T-cell (primary cell): ENCODE measurements around the gene LSM2. TPM values are rescaled to one million over a fixed set of nuclear protein-coding genes. Genes with fewer than 3 reads are reported as not detected.

Source experiments
- ATAC-seq, 4 experiments: fragments of 200-7000 bp in 3 of 4; fragments of 150-1000 bp in 1 of 4; cut with Tn5 transposase; replicated peaks in 1 of 4; 1 replicate in 3 of 4; 2 replicates in 1 of 4; pipeline ENCODE4 v1.10.0; 2021; ENCODE audit warnings: moderate library complexity in 3 of 4, mild to moderate bottlenecking in 2 of 4, moderate number of reproducible peaks in 1 of 4
- CTCF ChIA-PET, 2 donors: fragments of 300-600 bp; sonication (Branson Sonifier 250); formaldehyde crosslinking; loops; one replicate each; lab custom pipeline; 2022; ENCODE audit warnings: antibody characterized with exemption in 2 of 2; lab: Charles Lee
- POLR2A ChIA-PET, 2 donors: fragments of 300-600 bp; sonication (Branson Sonifier 250); formaldehyde crosslinking; loops; one replicate each; lab custom pipeline; 2022; ENCODE audit warnings: antibody characterized with exemption in 2 of 2; lab: Charles Lee
- DNase-seq, 35 experiments: peaks; one replicate each; pipeline versions ENCODE4 v3.0.0 to v3.0.0-alpha.2; 2013 to 2023
- H3K27ac ChIP-seq: one replicate; pipeline ENCODE4 v1.5.1; 2013; ENCODE audit warnings: low read length
- H3K27me3 ChIP-seq, 2 experiments: replicated peaks in 1 of 2; 1 replicate in 1 of 2; 2 replicates in 1 of 2; pipeline versions ENCODE4 v1.6.1 to v1.7.0; 2013; ENCODE audit warnings: low read length in 1 of 2, mixed read lengths in 1 of 2; ENCODE audit not compliant: control insufficient read depth in 2 of 2, insufficient read depth in 2 of 2; ENCODE audit errors: extremely low read depth in 1 of 2
- H3K36me3 ChIP-seq, 2 donors: 1 replicate in 1 of 2; 2 replicates in 1 of 2; pipeline versions ENCODE4 v1.6.1 to v1.7.0; 2013; ENCODE audit warnings: low read length in 1 of 2; ENCODE audit not compliant: control insufficient read depth in 2 of 2, insufficient read depth in 1 of 2; ENCODE audit errors: extremely low read depth in 1 of 2
- H3K4me1 ChIP-seq, 2 experiments: 1 replicate in 1 of 2; 2 replicates in 1 of 2; pipeline versions ENCODE4 v1.6.1 to v1.7.0; 2013; ENCODE audit warnings: low read length in 2 of 2, mixed read lengths in 1 of 2; ENCODE audit not compliant: insufficient read depth in 2 of 2, control insufficient read depth in 1 of 2; ENCODE audit errors: extremely low read depth in 1 of 2
- H3K4me3 ChIP-seq, 2 donors: 1 replicate in 1 of 2; 2 replicates in 1 of 2; pipeline versions ENCODE4 v1.5.1 to v1.7.0; 2013; ENCODE audit warnings: mild to moderate bottlenecking in 2 of 2, low read length in 1 of 2, moderate library complexity in 1 of 2; ENCODE audit not compliant: control insufficient read depth in 1 of 2; ENCODE audit errors: extremely low read depth in 1 of 2
- H3K9me3 ChIP-seq: 2 replicates; pipeline ENCODE4 v1.7.0; 2013
- H3K27ac Mint-ChIP-seq, 2 donors: one replicate each; pipeline ENCODE4 v1.8.0; 2020 to 2021; ENCODE audit warnings: mild to moderate bottlenecking in 2 of 2, mixed read lengths in 2 of 2
- H3K27me3 Mint-ChIP-seq, 2 donors: one replicate each; pipeline ENCODE4 v1.8.0; 2021 to 2022; ENCODE audit warnings: mixed read lengths in 2 of 2
- H3K36me3 Mint-ChIP-seq: one replicate; pipeline ENCODE4 v1.8.0; 2021; ENCODE audit warnings: mixed read lengths
- H3K4me1 Mint-ChIP-seq, 3 donors: one replicate each; pipeline ENCODE4 v1.8.0; 2020 to 2022; ENCODE audit warnings: mixed read lengths in 3 of 3, mild to moderate bottlenecking in 1 of 3
- H3K4me3 Mint-ChIP-seq, 3 donors: one replicate each; pipeline ENCODE4 v1.8.0; 2020 to 2022; ENCODE audit warnings: mild to moderate bottlenecking in 3 of 3, mixed read lengths in 3 of 3, moderate library complexity in 3 of 3
- H3K9me3 Mint-ChIP-seq, 3 donors: one replicate each; pipeline ENCODE4 v1.8.0; 2020 to 2022; ENCODE audit warnings: mixed read lengths in 3 of 3
- WGBS: methylation state at CpG from one replicate; pipeline ENCODE4 v1.1.5; 2013; ENCODE audit warnings: missing lambda C conversion rate; ENCODE audit not compliant: insufficient coverage; 5-methylcytosine and 5-hydroxymethylcytosine counted together
- total RNA-seq, 35 experiments: library from RNA in 6 of 35; stranded (reverse) in 6 of 35; fragments of 120-200 nt in 1 of 35; gene quantifications; one replicate each; pipeline versions ENCODE4 v1.2.1 to v1.2.4 and lab custom pipeline; 2013 to 2026

Gene LSM2
- total RNA-seq, 5 donors from 2014 or later (not counting 1 experiment from before 2014, with no cell fraction given), result 24.2 to 36.4 (median 30.6) TPM

- H3K9me3 Mint-ChIP-seq, result no peaks in the 10 kb centered on the region
- H3K27ac Mint-ChIP-seq, result no peak overlapping the region
- CTCF ChIA-PET, result interaction anchor here in 1 of 2 donors (0.6 kb wide), 1 partner anchor 213 kb away, joined by 12 read pairs; no protein-coding TSS in a partner anchor
Measured at GRCh38 chr6:31765910-31766794, 40.6 kb downstream of the LSM2 start.

GRCh38 chr6:31765559-31765909 is 41.2 kb downstream of the LSM2 start:
- DNase-seq (no peak), ATAC-seq (no peak)
- Histone ChIP-seq H3K36me3 (no peaks in the 10 kb centered on the region), H3K27ac (no peak overlapping the region), H3K27me3 (no peaks in the 10 kb centered on the region), H3K9me3 (no peaks in the 10 kb centered on the region), H3K4me3 (no peak overlapping the region), H3K4me1 (peaks cover 0 to 8% of the 10 kb centered on the region in 2 experiments)
- no peaks in the 10 kb centered on the region for H3K27me3 Mint-ChIP-seq
- no peak overlapping the region for H3K4me3 Mint-ChIP-seq
- H3K9me3 Mint-ChIP-seq, result no peaks in the 10 kb centered on the region
- peaks cover 20% of the 10 kb centered on the region for H3K36me3 Mint-ChIP-seq
- CTCF ChIA-PET, result interaction anchor here in 1 of 2 donors (0.6 kb wide), 1 partner anchor 8 kb away, joined by 7 read pairs; no protein-coding TSS in a partner anchor
- no peak overlapping the region for H3K27ac Mint-ChIP-seq
- 73% methylated on average over 3 of the region's 9 CpGs for WGBS
- POLR2A ChIA-PET, result no interaction called here
- H3K4me1 Mint-ChIP-seq, result peaks cover 7 to 17% (median 7%) of the 10 kb centered on the region in 3 donors

More at GRCh38 chr6:31765910-31766794, 40.6 kb downstream of the LSM2 start:
- Histone ChIP-seq H3K36me3 (no peaks in the 10 kb centered on the region), H3K4me1 (peaks cover 0 to 13% of the 10 kb centered on the region in 2 experiments), H3K4me3 (no peak overlapping the region), H3K27me3 (no peaks in the 10 kb centered on the region), H3K27ac (no peak overlapping the region), H3K9me3 (no peaks in the 10 kb centered on the region)
- no peak overlapping the region for H3K4me3 Mint-ChIP-seq
- H3K4me1 Mint-ChIP-seq, result peaks cover 9 to 17% (median 9%) of the 10 kb centered on the region in 3 donors
- WGBS, result 84% methylated on average over 33 of the region's 42 CpGs
- POLR2A ChIA-PET, result interaction anchor here in 1 of 2 donors (0.5 kb wide), 1 partner anchor 82 kb away, joined by 9 read pairs; no protein-coding TSS in a partner anchor
- H3K27me3 Mint-ChIP-seq, result no peaks in the 10 kb centered on the region
- ATAC-seq, result no peak
- no peak for DNase-seq
- H3K36me3 Mint-ChIP-seq, result peaks cover 15% of the 10 kb centered on the region

- H3K27ac Mint-ChIP-seq, result no peak overlapping the region
- Histone ChIP-seq H3K27ac (no peak overlapping the region), H3K36me3 (no peaks in the 10 kb centered on the region), H3K27me3 (no peaks in the 10 kb centered on the region), H3K4me1 (no peaks in the 10 kb centered on the region), H3K9me3 (no peaks in the 10 kb centered on the region), H3K4me3 (no peak overlapping the region)
- ChIA-PET CTCF (no interaction called here), POLR2A (no interaction called here)
- ATAC-seq (no peak), DNase-seq (no peak)
- H3K9me3 Mint-ChIP-seq, result no peaks in the 10 kb centered on the region
- peaks cover 28% of the 10 kb centered on the region for H3K36me3 Mint-ChIP-seq
- WGBS, result no CpG with 5 or more reads among the region's 4 CpGs
- H3K27me3 Mint-ChIP-seq, result no peaks in the 10 kb centered on the region
- no peak overlapping the region for H3K4me3 Mint-ChIP-seq
- peaks cover 0 to 11% (median 0%) of the 10 kb centered on the region in 3 donors for H3K4me1 Mint-ChIP-seq
Measured at GRCh38 chr6:31764198-31764597, 42.6 kb downstream of the LSM2 start.

GRCh38 chr6:31763619-31763940 is 43.2 kb downstream of the LSM2 start:
- H3K27me3 Mint-ChIP-seq, result no peaks in the 10 kb centered on the region
- CTCF ChIA-PET, result no interaction called here
- POLR2A ChIA-PET, result no interaction called here
- Histone ChIP-seq H3K4me1 (no peaks in the 10 kb centered on the region), H3K9me3 (no peaks in the 10 kb centered on the region), H3K27me3 (no peaks in the 10 kb centered on the region), H3K36me3 (no peaks in the 10 kb centered on the region), H3K27ac (no peak overlapping the region), H3K4me3 (no peak overlapping the region)
- DNase-seq (no peak), ATAC-seq (no peak)
- H3K9me3 Mint-ChIP-seq, result no peaks in the 10 kb centered on the region
- 100% methylated on average over 1 of the region's 1 CpG for WGBS
- H3K4me3 Mint-ChIP-seq, result no peak overlapping the region
- H3K27ac Mint-ChIP-seq, result no peak overlapping the region
- H3K36me3 Mint-ChIP-seq, result peaks cover 32% of the 10 kb centered on the region
- H3K4me1 Mint-ChIP-seq, result peaks cover 0 to 9% (median 0%) of the 10 kb centered on the region in 3 donors

- no peak overlapping the region for H3K4me3 Mint-ChIP-seq
- H3K9me3 ChIP-seq, result no peaks in the 10 kb centered on the region
- no peaks in the 10 kb centered on the region for H3K27me3 Mint-ChIP-seq
- no peak overlapping the region for H3K4me3 ChIP-seq
- peaks cover 32% of the 10 kb centered on the region for H3K36me3 Mint-ChIP-seq
- WGBS, result 99% methylated on average over 6 of the region's 8 CpGs
- no peak overlapping the region for H3K27ac ChIP-seq
- H3K4me1 Mint-ChIP-seq, result peaks cover 0 to 9% (median 0%) of the 10 kb centered on the region in 3 donors
- no peaks in the 10 kb centered on the region for H3K36me3 ChIP-seq
- H3K27me3 ChIP-seq, result no peaks in the 10 kb centered on the region
- DNase-seq (no peak), ATAC-seq (no peak)
- no peaks in the 10 kb centered on the region for H3K9me3 Mint-ChIP-seq
- no peaks in the 10 kb centered on the region for H3K4me1 ChIP-seq
- ChIA-PET POLR2A (no interaction called here), CTCF (no interaction called here)
- H3K27ac Mint-ChIP-seq, result no peak overlapping the region
Measured at GRCh38 chr6:31762878-31763618, 43.7 kb downstream of the LSM2 start.

GRCh38 chr6:31762356-31762755 is 44.4 kb downstream of the LSM2 start, which contains the start of gene SAPCD1:
TSS of gene SAPCD1 (plus strand) at chr6:31762656. CDS start at chr6:31763055, 399 bp downstream.
- H3K36me3 Mint-ChIP-seq, result peaks cover 32% of the 10 kb centered on the region
- no peak within 1 kb of the TSS for H3K27ac Mint-ChIP-seq

More at GRCh38 chr6:31762356-31762755, 44.4 kb downstream of the LSM2 start, which contains the start of gene SAPCD1:
- Histone ChIP-seq H3K4me3 (no peak within 1 kb of the TSS), H3K27ac (no peak within 1 kb of the TSS), H3K36me3 (no peaks in the 10 kb centered on the region), H3K4me1 (no peaks in the 10 kb centered on the region), H3K27me3 (no peaks in the 10 kb centered on the region), H3K9me3 (no peaks in the 10 kb centered on the region)
- H3K4me1 Mint-ChIP-seq, result peaks cover 0 to 9% (median 0%) of the 10 kb centered on the region in 3 donors
- no peak within 1 kb of the TSS for H3K4me3 Mint-ChIP-seq
- POLR2A ChIA-PET, result no interaction called here
- no CpG with 5 or more reads among the region's 4 CpGs for WGBS
- no peaks in the 10 kb centered on the region for H3K9me3 Mint-ChIP-seq
- ATAC-seq (no peak), DNase-seq (no peak)
- no peaks in the 10 kb centered on the region for H3K27me3 Mint-ChIP-seq
- CTCF ChIA-PET, result no interaction called here
